Prostate gland (tissue), 2 donors: Measurements from ENCODE around the gene CNPY2.
"Not testable (repeated sequence)": the region's sequence is repeated elsewhere in the genome, so short reads cannot be mapped to it uniquely, and the experiment has no call there.

Experiments used
- POLR2A ChIP-seq: fragments of 450-650 bp; IDR thresholded peaks from one replicate; pipeline ENCODE4 v1.6.1; 2016; ENCODE audit warnings: antibody characterized with exemption, mild to moderate bottlenecking
- POLR2AphosphoS5 ChIP-seq: sonication (generic); formaldehyde crosslinking; IDR thresholded peaks from one replicate; pipeline ENCODE4 v1.6.1; 2017; ENCODE audit warnings: antibody characterized with exemption
- TF ChIP-seq, protein P1 (sequence below), 4 experiments: fragments of 200-600 bp in 2 of 4; fragments of 450-650 bp in 2 of 4; sonication (generic) in 2 of 4; IDR thresholded peaks; 1 replicate in 3 of 4; 2 replicates in 1 of 4; pipeline ENCODE4 v1.5.1; 2016 to 2019; ENCODE audit warnings: antibody characterized with exemption in 4 of 4, mild to moderate bottlenecking in 2 of 4, moderate library complexity in 2 of 4

DNA sequence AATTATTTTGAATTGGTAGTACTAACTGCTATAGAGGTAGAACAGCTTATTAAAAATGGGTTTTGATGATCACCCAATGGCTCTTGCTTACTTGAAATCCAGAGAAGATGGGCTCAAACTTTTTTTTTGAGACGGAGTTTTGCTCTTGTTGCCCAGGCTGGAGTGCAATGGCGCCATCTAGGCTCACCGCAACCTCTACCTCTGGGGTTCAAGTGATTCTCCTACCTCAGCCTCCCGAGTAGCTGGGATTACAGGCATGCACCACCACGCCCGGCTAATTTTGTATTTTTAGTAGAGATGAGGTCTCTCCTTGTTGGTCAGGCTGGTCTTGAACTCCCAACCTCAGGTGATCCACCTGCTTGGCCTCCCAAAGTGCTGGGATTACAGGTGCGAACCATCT is 52.8 kb downstream of the CNPY2 start:
- TF ChIP-seq, protein P1, sequence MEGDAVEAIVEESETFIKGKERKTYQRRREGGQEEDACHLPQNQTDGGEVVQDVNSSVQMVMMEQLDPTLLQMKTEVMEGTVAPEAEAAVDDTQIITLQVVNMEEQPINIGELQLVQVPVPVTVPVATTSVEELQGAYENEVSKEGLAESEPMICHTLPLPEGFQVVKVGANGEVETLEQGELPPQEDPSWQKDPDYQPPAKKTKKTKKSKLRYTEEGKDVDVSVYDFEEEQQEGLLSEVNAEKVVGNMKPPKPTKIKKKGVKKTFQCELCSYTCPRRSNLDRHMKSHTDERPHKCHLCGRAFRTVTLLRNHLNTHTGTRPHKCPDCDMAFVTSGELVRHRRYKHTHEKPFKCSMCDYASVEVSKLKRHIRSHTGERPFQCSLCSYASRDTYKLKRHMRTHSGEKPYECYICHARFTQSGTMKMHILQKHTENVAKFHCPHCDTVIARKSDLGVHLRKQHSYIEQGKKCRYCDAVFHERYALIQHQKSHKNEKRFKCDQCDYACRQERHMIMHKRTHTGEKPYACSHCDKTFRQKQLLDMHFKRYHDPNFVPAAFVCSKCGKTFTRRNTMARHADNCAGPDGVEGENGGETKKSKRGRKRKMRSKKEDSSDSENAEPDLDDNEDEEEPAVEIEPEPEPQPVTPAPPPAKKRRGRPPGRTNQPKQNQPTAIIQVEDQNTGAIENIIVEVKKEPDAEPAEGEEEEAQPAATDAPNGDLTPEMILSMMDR (IDR thresholded peaks at IDR 0.05), result not testable (repeated sequence)
- not testable (repeated sequence) for TF ChIP-seq POLR2AphosphoS5, POLR2A
